ENCODE data around the gene HBP1. TPM values are rescaled to one million over a fixed set of nuclear protein-coding genes. Genes with fewer than 3 reads are reported as not detected.

The HBP1 gene
- total and polyA plus RNA-seq, 4 experiments from 2014 or later, result 71.6 to 116 (median 105) TPM

GRCh38 chr7:107206706-107207105 lies 37.9 kb downstream of the HBP1 start:
- Mint-ChIP-seq H3K27me3 (no peaks in the 10 kb centered on the region), H3K27ac (peak overlapping the region in 5 of 7 donors; percentile 20 to 85 (median 38)), H3K4me1 (no peaks in the 10 kb centered on the region), H3K4me3 (no peak overlapping the region), H3K36me3 (peaks cover 60 to 83% of the 10 kb centered on the region in 2 donors), H3K9me3 (no peaks in the 10 kb centered on the region)
- Histone ChIP-seq H3K4me3 (ENCODE audit: low read length in 2 of 2) (no peak overlapping the region), H3K27ac (ENCODE audit: low read depth, low read length) (no peak overlapping the region), H3K4me1 (ENCODE audit: insufficient read depth, low read length) (no peaks in the 10 kb centered on the region), H3K36me3 (ENCODE audit: insufficient read depth, low read length) (peaks cover 48% of the 10 kb centered on the region), H3K9me3 (ENCODE audit: control insufficient read depth in 1 of 2, low read length in 2 of 2) (no peaks in the 10 kb centered on the region), H3K27me3 (ENCODE audit: insufficient read depth, low read length) (no peaks in the 10 kb centered on the region)
- POLR2A ChIA-PET (ENCODE audit: partially characterized antibody), result interaction anchor here (3.6 kb wide), 1 partner anchor 38 kb away, joined by 13 read pairs; the partner anchor contains the start of gene HBP1
- intact Hi-C loops (cut with micrococcal nuclease), result no loop called here
- CTCF ChIA-PET (ENCODE audit: partially characterized antibody), result no interaction called here
- DNase-seq, result no peak

- Histone ChIP-seq H3K4me1 (ENCODE audit: insufficient read depth, low read length) (no peaks in the 10 kb centered on the region), H3K27ac (ENCODE audit: low read depth, low read length) (no peak overlapping the region), H3K36me3 (ENCODE audit: insufficient read depth, low read length) (peaks cover 40% of the 10 kb centered on the region), H3K4me3 (ENCODE audit: low read length in 2 of 2) (no peak overlapping the region), H3K9me3 (ENCODE audit: control insufficient read depth in 1 of 2, low read length in 2 of 2) (no peaks in the 10 kb centered on the region), H3K27me3 (ENCODE audit: insufficient read depth, low read length) (no peaks in the 10 kb centered on the region)
- Mint-ChIP-seq H3K27me3 (no peaks in the 10 kb centered on the region), H3K9me3 (no peaks in the 10 kb centered on the region), H3K27ac (peak overlapping the region in 4 of 7 donors; percentile 25 to 62 (median 36)), H3K4me1 (no peaks in the 10 kb centered on the region), H3K36me3 (peaks cover 56 to 80% of the 10 kb centered on the region in 2 donors), H3K4me3 (no peak overlapping the region)
- no peak for DNase-seq
- ChIA-PET CTCF (ENCODE audit: partially characterized antibody) (no interaction called here), POLR2A (ENCODE audit: partially characterized antibody) (interaction anchor here (1.2 to 3.6 kb wide), 2 partner anchors 39 to 536 kb away, joined by 4 to 13 read pairs; partner anchors contain the start of genes CBLL1 and HBP1)
- intact Hi-C loops (cut with micrococcal nuclease), result no loop called here
Observed at GRCh38 chr7:107207459-107207858, 38.7 kb downstream of the HBP1 start.

DNA sequence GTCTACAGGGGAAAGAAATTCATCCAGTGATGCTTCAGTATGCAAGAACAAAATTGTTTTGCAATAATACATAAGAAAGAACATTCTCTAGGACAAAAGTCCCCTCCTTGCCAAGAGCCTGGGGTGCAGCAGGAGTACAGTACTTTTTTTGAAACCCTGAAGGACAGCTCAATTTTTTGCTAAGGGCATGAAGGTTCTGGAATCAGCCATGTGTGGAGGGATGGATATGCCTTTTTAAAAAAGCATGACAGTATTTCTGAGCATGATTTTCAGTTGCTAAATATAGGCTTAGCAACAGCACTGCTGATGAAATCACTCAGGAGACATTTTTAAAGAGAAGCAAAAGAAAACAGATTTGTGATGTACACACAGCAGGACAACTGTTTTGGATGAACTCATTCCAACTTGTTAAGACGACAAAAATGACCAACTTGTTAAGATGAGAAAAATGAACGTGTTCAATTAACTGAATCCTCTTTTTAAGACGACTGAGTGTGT lies 39.3 kb downstream of the HBP1 start:
- no peaks in the 10 kb centered on the region for H3K4me1 ChIP-seq (ENCODE audit: insufficient read depth, low read length)
- H3K27ac Mint-ChIP-seq, result peak overlapping the region in 4 of 7 donors; percentile 27 to 60 (median 36)
- H3K9me3 Mint-ChIP-seq, result peaks cover 0 to 2% (median 0%) of the 10 kb centered on the region in 8 donors
- H3K27me3 ChIP-seq (ENCODE audit: insufficient read depth, low read length), result no peaks in the 10 kb centered on the region
- no peak for DNase-seq
- H3K4me3 Mint-ChIP-seq, result no peak overlapping the region
- H3K36me3 ChIP-seq (ENCODE audit: insufficient read depth, low read length), result peaks cover 35% of the 10 kb centered on the region
- peaks cover 58 to 81% of the 10 kb centered on the region in 2 donors for H3K36me3 Mint-ChIP-seq
- H3K9me3 ChIP-seq (ENCODE audit: control insufficient read depth in 1 of 2, low read length in 2 of 2), result no peaks in the 10 kb centered on the region
- no peak overlapping the region for H3K4me3 ChIP-seq (ENCODE audit: low read length in 2 of 2)
- no peak overlapping the region for H3K27ac ChIP-seq (ENCODE audit: low read depth, low read length)
- no peaks in the 10 kb centered on the region for H3K27me3 Mint-ChIP-seq
- ChIA-PET POLR2A (ENCODE audit: partially characterized antibody) (interaction anchor here (1.2 to 3.6 kb wide), 3 partner anchors 9 to 535 kb away, joined by 4 to 13 read pairs (median 4); partner anchors contain the start of genes CBLL1 and HBP1), CTCF (ENCODE audit: partially characterized antibody) (interaction anchor here (1.1 to 1.2 kb wide), 2 partner anchors 9 to 58 kb away, joined by 4 to 5 read pairs; no protein-coding TSS in a partner anchor)
- intact Hi-C loops (cut with micrococcal nuclease), result no loop called here
- H3K4me1 Mint-ChIP-seq, result no peaks in the 10 kb centered on the region

DNA sequence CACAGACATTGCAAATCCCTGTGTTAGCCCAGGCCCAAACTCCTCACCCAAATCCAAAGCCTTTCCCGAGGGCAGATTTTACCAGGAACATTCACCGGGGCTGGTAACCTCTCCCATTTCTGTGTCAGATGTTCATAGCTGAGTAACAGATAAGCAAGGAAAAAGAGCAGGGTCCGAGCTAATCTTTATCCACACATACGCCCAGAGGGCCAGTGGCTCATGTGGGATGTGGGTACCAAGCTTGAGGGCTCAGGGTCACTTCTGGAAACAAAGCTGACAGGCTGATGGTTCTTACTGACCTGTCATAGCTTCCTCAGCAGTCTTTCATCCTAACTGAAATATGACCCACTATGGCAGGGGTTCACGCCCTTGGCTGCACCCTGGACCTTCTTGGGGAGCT lies 39.8 kb downstream of the HBP1 start:
- H3K9me3 Mint-ChIP-seq, result peaks cover 0 to 7% (median 2%) of the 10 kb centered on the region in 8 donors
- intact Hi-C loops (cut with micrococcal nuclease), result no loop called here
- H3K9me3 ChIP-seq (ENCODE audit: control insufficient read depth in 1 of 2, low read length in 2 of 2), result no peaks in the 10 kb centered on the region
- H3K27me3 ChIP-seq (ENCODE audit: insufficient read depth, low read length), result no peaks in the 10 kb centered on the region
- H3K4me1 Mint-ChIP-seq, result no peaks in the 10 kb centered on the region
- H3K36me3 ChIP-seq (ENCODE audit: insufficient read depth, low read length), result peaks cover 30% of the 10 kb centered on the region
- H3K27ac Mint-ChIP-seq, result peak overlapping the region in 3 of 7 donors; percentile 7 to 51 (median 43)
- H3K4me3 ChIP-seq (ENCODE audit: low read length in 2 of 2), result no peak overlapping the region
- H3K4me3 Mint-ChIP-seq, result no peak overlapping the region
- peaks cover 62 to 81% of the 10 kb centered on the region in 2 donors for H3K36me3 Mint-ChIP-seq
- no peak for DNase-seq
- CTCF ChIA-PET (ENCODE audit: partially characterized antibody), result interaction anchor here (1.1 to 1.2 kb wide), 2 partner anchors 9 to 59 kb away, joined by 4 to 5 read pairs; no protein-coding TSS in a partner anchor
- no peaks in the 10 kb centered on the region for H3K27me3 Mint-ChIP-seq
- no peaks in the 10 kb centered on the region for H3K4me1 ChIP-seq (ENCODE audit: insufficient read depth, low read length)
- no peak overlapping the region for H3K27ac ChIP-seq (ENCODE audit: low read depth, low read length)
- POLR2A ChIA-PET (ENCODE audit: partially characterized antibody), result interaction anchor here (1.3 kb wide), 1 partner anchor 9 kb away, joined by 4 read pairs; no protein-coding TSS in a partner anchor

DNA sequence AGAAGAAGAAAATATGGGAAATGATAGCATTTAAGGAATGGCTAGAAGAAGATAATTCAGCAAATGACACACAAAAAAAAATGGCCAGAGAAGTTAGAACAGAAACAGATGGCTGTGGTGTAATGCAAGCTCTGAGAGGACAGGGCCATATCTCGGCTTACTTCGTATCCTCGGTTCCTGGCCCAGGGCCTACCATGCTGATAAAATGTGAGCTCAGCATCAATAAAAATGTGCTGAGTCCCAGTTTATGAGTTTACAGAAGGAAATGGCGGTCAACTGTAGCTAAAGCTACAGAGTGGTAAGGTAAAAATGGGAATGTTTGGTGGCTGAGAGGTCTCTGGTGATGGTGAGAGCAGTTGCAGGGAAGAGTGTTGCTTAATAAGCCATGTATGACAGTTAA lies 40.8 kb downstream of the HBP1 start:
- H3K4me3 Mint-ChIP-seq, result no peak overlapping the region
- CTCF ChIA-PET (ENCODE audit: partially characterized antibody), result no interaction called here
- peaks cover 0 to 15% (median 9%) of the 10 kb centered on the region in 8 donors for H3K9me3 Mint-ChIP-seq
- H3K27me3 Mint-ChIP-seq, result no peaks in the 10 kb centered on the region
- H3K27ac ChIP-seq (ENCODE audit: low read depth, low read length), result no peak overlapping the region
- H3K27me3 ChIP-seq (ENCODE audit: insufficient read depth, low read length), result no peaks in the 10 kb centered on the region
- DNase-seq, result no peak
- intact Hi-C loops (cut with micrococcal nuclease), result no loop called here
- peaks cover 60 to 75% of the 10 kb centered on the region in 2 donors for H3K36me3 Mint-ChIP-seq
- H3K27ac Mint-ChIP-seq, result peak overlapping the region in 6 of 7 donors; percentile 1 to 70 (median 33)
- POLR2A ChIA-PET (ENCODE audit: partially characterized antibody), result no interaction called here
- H3K4me1 Mint-ChIP-seq, result no peaks in the 10 kb centered on the region
- H3K36me3 ChIP-seq (ENCODE audit: insufficient read depth, low read length), result peaks cover 25% of the 10 kb centered on the region
- H3K4me3 ChIP-seq (ENCODE audit: low read length in 2 of 2), result no peak overlapping the region
- H3K4me1 ChIP-seq (ENCODE audit: insufficient read depth, low read length), result no peaks in the 10 kb centered on the region
- H3K9me3 ChIP-seq (ENCODE audit: control insufficient read depth in 1 of 2, low read length in 2 of 2), result peaks cover 0 to 1% of the 10 kb centered on the region in 2 donors

DNA sequence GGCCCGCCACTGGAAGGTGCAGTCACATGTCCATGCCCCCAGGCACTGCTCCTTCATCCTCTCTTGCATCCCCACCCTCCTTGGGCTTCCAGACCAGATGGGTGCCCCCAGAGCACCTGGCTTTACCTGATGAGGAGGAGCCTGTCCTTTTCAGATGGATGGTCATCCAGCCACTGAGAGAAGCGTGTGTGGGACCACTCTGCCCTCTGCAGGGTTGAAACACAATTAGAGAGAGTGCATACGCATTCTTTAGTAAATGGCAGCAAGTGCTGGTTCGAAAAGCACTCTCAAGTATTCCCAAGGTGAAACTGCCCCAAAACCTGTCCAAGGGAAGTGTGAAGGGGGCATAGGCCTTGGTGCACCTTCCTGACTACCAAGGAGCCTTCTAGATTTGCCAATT lies 41.6 kb downstream of the HBP1 start:
- no peak overlapping the region for H3K4me3 ChIP-seq (ENCODE audit: low read length in 2 of 2)
- H3K4me1 Mint-ChIP-seq, result peaks cover 0 to 2% (median under 1%) of the 10 kb centered on the region in 4 donors
- intact Hi-C loops (cut with micrococcal nuclease), result no loop called here
- no peak overlapping the region for H3K27ac ChIP-seq (ENCODE audit: low read depth, low read length)
- POLR2A ChIA-PET (ENCODE audit: partially characterized antibody), result no interaction called here
- no peaks in the 10 kb centered on the region for H3K27me3 ChIP-seq (ENCODE audit: insufficient read depth, low read length)
- CTCF ChIA-PET (ENCODE audit: partially characterized antibody), result no interaction called here
- H3K27me3 Mint-ChIP-seq, result no peaks in the 10 kb centered on the region
- H3K4me3 Mint-ChIP-seq, result no peak overlapping the region
- H3K9me3 Mint-ChIP-seq, result peaks cover 0 to 22% (median 15%) of the 10 kb centered on the region in 8 donors
- no peak for DNase-seq
- peaks cover 0 to 3% of the 10 kb centered on the region in 2 donors for H3K9me3 ChIP-seq (ENCODE audit: control insufficient read depth in 1 of 2, low read length in 2 of 2)
- peaks cover 25% of the 10 kb centered on the region for H3K36me3 ChIP-seq (ENCODE audit: insufficient read depth, low read length)
- H3K36me3 Mint-ChIP-seq, result peaks cover 58 to 71% of the 10 kb centered on the region in 2 donors
- no peak overlapping the region for H3K27ac Mint-ChIP-seq
- H3K4me1 ChIP-seq (ENCODE audit: insufficient read depth, low read length), result no peaks in the 10 kb centered on the region

DNA sequence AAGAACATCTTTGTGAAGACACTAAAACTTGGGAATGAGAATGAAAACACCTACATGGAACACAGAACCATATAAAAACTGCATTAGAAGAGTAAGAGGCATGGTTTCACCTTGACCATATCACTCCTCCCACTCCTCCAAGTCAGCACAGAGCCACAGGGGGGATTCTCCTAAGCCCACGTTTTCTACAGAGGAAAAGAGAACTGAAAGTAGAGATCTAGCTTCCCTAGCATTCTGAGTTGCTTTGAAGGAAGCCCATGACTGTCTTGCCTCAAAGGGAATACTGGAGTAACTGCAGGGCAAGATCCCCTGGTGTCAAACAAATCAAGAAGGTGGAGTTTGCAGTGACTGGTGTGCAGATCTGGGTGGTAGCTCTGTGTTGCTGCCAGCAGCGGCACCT lies 43.9 kb downstream of the HBP1 start:
- Histone ChIP-seq H3K27ac (ENCODE audit: low read depth, low read length) (no peak overlapping the region), H3K9me3 (ENCODE audit: control insufficient read depth in 1 of 2, low read length in 2 of 2) (peaks cover 0 to 3% of the 10 kb centered on the region in 2 donors), H3K4me3 (ENCODE audit: low read length in 2 of 2) (no peak overlapping the region), H3K27me3 (ENCODE audit: insufficient read depth, low read length) (no peaks in the 10 kb centered on the region), H3K4me1 (ENCODE audit: insufficient read depth, low read length) (no peaks in the 10 kb centered on the region), H3K36me3 (ENCODE audit: insufficient read depth, low read length) (peaks cover 17% of the 10 kb centered on the region)
- no peaks in the 10 kb centered on the region for H3K27me3 Mint-ChIP-seq
- no peak overlapping the region for H3K4me3 Mint-ChIP-seq
- CTCF ChIA-PET (ENCODE audit: partially characterized antibody), result no interaction called here
- DNase-seq, result no peak
- H3K36me3 Mint-ChIP-seq, result peaks cover 67 to 75% of the 10 kb centered on the region in 2 donors
- intact Hi-C loops (cut with micrococcal nuclease), result no loop called here
- H3K27ac Mint-ChIP-seq, result peak overlapping the region in 5 of 7 donors; percentile 9 to 81 (median 19)
- H3K9me3 Mint-ChIP-seq, result peaks cover 0 to 30% (median 22%) of the 10 kb centered on the region in 8 donors
- peaks cover 0 to 3% (median 2%) of the 10 kb centered on the region in 4 donors for H3K4me1 Mint-ChIP-seq
- POLR2A ChIA-PET (ENCODE audit: partially characterized antibody), result no interaction called here
